Mesothelial cell of epicardium (in vitro differentiated cells): ENCODE results near the gene RBM19. TPM values are rescaled to one million over a fixed set of nuclear protein-coding genes. Genes with fewer than 3 reads are reported as not detected.

ENCODE experiments used
- DNase-seq, 2 experiments: peaks; one replicate each; pipeline ENCODE4 v3.0.0; 2021; ENCODE audit warnings: low spot score in 2 of 2; ENCODE audit not compliant: unreplicated experiment in 2 of 2
- H3K27ac Mint-ChIP-seq: 2 replicates; pipeline ENCODE4 v1.8.0; 2021; ENCODE audit warnings: mixed read lengths
- H3K27me3 Mint-ChIP-seq: 2 replicates; pipeline ENCODE4 v1.8.0; 2021; ENCODE audit warnings: low read depth, mixed read lengths
- H3K36me3 Mint-ChIP-seq: 2 replicates; pipeline ENCODE4 v1.8.0; 2021; ENCODE audit warnings: mixed read lengths
- H3K4me1 Mint-ChIP-seq: 2 replicates; pipeline ENCODE4 v1.8.0; 2021; ENCODE audit warnings: mixed read lengths
- H3K4me3 Mint-ChIP-seq: 2 replicates; pipeline ENCODE4 v1.8.0; 2021; ENCODE audit warnings: mild to moderate bottlenecking, moderate library complexity, mixed read lengths
- H3K9me3 Mint-ChIP-seq: 2 replicates; pipeline ENCODE4 v1.8.0; 2021; ENCODE audit warnings: mixed read lengths
- total RNA-seq: library from RNA; stranded (reverse); gene quantifications from 3 replicates; pipeline ENCODE4 v1.2.1, GENCODE V29; 2021
- TF ChIP-seq, protein P1 (sequence below): fragments of 200-600 bp; sonication (generic); IDR thresholded peaks from one replicate; pipeline ENCODE4 v1.5.0; 2021; ENCODE audit warnings: antibody characterized with exemption; ENCODE audit not compliant: unreplicated experiment

RBM19 gene
- total RNA-seq, 1 donor from 2014 or later = 43.4 TPM

DNA sequence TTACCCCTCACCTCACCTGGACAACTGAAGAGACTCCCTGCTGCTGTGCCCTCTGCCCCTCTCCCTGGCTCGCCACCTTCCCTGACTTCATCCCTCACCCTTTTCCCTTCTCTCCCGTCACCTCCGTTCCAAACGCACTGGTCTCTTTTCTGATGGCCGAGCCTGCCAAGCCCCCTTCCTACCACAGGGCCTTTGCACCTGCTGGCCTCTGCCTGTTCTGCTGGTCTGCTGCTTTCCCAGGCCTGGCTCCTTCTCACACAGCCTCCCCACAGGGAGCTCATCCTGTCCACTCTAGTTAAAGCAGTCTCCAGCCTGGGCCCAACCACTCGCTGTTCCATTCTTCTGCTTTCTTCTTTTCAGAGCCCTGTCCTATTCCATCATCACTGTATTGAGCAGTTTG lies 34.6 kb downstream of the RBM19 start:
- peaks cover 27% of the 10 kb centered on the region for H3K36me3 Mint-ChIP-seq
- TF ChIP-seq, protein P1, sequence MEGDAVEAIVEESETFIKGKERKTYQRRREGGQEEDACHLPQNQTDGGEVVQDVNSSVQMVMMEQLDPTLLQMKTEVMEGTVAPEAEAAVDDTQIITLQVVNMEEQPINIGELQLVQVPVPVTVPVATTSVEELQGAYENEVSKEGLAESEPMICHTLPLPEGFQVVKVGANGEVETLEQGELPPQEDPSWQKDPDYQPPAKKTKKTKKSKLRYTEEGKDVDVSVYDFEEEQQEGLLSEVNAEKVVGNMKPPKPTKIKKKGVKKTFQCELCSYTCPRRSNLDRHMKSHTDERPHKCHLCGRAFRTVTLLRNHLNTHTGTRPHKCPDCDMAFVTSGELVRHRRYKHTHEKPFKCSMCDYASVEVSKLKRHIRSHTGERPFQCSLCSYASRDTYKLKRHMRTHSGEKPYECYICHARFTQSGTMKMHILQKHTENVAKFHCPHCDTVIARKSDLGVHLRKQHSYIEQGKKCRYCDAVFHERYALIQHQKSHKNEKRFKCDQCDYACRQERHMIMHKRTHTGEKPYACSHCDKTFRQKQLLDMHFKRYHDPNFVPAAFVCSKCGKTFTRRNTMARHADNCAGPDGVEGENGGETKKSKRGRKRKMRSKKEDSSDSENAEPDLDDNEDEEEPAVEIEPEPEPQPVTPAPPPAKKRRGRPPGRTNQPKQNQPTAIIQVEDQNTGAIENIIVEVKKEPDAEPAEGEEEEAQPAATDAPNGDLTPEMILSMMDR = no peak
- peaks cover 9% of the 10 kb centered on the region for H3K4me1 Mint-ChIP-seq
- no peak for DNase-seq
- H3K9me3 Mint-ChIP-seq = no peaks in the 10 kb centered on the region
- no peak overlapping the region for H3K27ac Mint-ChIP-seq
- H3K4me3 Mint-ChIP-seq = no peak overlapping the region
- no peaks in the 10 kb centered on the region for H3K27me3 Mint-ChIP-seq

DNA sequence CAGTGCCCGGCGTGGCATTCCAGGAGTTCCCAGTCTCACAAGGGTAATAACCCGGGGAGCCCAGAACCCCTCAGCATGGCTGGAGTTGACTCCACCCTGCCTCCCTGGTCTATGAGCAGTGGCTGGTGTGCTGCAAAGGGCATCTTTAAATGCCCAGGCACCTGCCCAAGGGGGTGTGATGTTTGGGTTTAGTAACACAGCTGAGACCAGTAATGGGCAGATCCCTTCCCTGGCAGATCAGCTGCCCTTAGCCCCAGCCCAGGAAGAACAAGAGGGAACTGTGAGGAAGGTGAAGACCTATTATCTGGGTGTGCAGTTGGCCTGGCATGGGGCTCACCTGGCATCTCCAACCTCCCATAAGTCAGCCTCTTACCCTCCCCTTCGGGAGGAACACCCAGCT lies 35.9 kb downstream of the RBM19 start:
- no peaks in the 10 kb centered on the region for H3K27me3 Mint-ChIP-seq
- no peaks in the 10 kb centered on the region for H3K9me3 Mint-ChIP-seq
- no peak overlapping the region for H3K27ac Mint-ChIP-seq
- peaks cover 9% of the 10 kb centered on the region for H3K4me1 Mint-ChIP-seq
- TF ChIP-seq, protein P1 = no peak
- DNase-seq = no peak
- no peak overlapping the region for H3K4me3 Mint-ChIP-seq
- H3K36me3 Mint-ChIP-seq = peaks cover 32% of the 10 kb centered on the region

DNA sequence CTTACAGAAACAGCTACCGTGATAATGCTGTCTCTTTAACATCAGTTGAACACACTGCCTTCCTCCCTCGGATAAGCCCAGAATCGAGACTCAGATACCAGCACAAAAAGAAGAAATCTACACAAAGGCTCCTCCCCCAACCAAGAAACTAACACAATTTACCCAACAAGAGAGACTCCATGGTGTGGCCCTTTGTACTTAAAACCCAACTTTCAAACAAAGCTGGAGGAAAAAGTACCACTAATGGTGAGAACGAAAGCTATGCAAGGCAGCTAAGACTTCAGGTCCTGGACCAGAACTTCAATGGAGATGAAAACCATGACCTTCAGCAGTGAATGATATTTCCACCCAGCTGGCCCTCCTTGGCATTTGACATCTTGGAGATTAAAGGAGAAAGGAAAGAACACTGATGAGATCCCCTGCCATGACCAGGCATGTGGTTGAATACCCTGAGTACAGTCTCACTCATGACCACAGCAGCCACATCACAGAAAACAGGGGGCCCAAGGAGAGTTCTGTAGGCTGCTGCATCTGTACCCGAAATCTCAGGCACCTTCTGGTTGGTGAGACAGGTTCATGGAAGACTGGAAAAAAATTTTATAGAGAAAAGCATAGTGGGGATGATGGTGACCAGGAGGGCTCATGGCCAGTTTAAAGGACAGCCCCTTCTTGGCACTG lies 36.7 kb downstream of the RBM19 start:
- Mint-ChIP-seq H3K36me3 (peaks cover 32% of the 10 kb centered on the region), H3K9me3 (no peaks in the 10 kb centered on the region), H3K4me1 (peaks cover 9% of the 10 kb centered on the region), H3K27me3 (no peaks in the 10 kb centered on the region), H3K27ac (no peak overlapping the region), H3K4me3 (no peak overlapping the region)
- DNase-seq = no peak
- TF ChIP-seq, protein P1 = no peak

DNA sequence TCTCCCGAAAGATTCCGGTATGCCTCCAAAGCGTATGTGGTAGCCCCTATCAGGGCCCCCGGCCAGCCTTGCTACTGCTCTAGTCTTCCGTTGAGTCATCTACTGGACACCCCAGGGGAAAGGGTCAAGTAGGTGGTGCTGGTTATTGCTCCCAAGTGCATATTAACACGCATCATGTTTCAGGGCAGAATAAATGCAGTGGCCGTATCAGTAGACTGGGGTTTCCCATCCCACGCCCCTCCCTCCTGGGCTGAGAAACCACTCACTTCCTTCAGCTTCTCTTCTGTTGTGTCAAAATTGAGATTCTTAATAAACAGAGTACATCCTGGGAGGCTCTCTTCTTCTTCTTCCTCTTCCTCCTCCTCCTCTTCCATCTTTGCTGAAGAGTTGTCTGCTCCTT lies 39.3 kb downstream of the RBM19 start:
- no peak overlapping the region for H3K4me3 Mint-ChIP-seq
- no peaks in the 10 kb centered on the region for H3K27me3 Mint-ChIP-seq
- peaks cover 32% of the 10 kb centered on the region for H3K36me3 Mint-ChIP-seq
- H3K27ac Mint-ChIP-seq = no peak overlapping the region
- H3K9me3 Mint-ChIP-seq = no peaks in the 10 kb centered on the region
- no peak for DNase-seq
- TF ChIP-seq, protein P1 = no peak
- H3K4me1 Mint-ChIP-seq = no peaks in the 10 kb centered on the region

DNA sequence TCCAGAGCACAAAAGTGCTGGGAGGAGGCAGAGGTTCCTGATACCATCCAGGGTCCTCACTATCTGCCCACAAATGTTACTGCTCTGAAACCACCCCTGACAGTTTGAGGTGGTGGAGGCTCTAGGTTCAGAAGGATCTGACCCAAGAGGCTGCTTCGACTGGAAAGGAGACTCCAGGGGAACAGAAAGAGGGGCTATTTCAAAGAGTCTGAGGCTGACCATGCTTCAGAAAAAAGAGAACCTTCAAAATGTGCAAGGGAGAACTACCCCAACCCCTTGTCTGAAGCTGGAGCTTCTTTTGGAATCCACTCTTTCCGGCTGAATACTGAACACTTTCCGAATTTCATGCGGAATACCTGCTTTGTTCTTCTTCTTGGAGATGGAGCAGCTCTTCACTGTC lies 41.8 kb downstream of the RBM19 start:
- TF ChIP-seq, protein P1 = no peak
- no peaks in the 10 kb centered on the region for H3K4me1 Mint-ChIP-seq
- no peaks in the 10 kb centered on the region for H3K9me3 Mint-ChIP-seq
- no peak overlapping the region for H3K4me3 Mint-ChIP-seq
- no peaks in the 10 kb centered on the region for H3K27me3 Mint-ChIP-seq
- peaks cover 25% of the 10 kb centered on the region for H3K36me3 Mint-ChIP-seq
- DNase-seq = no peak
- no peak overlapping the region for H3K27ac Mint-ChIP-seq

DNA sequence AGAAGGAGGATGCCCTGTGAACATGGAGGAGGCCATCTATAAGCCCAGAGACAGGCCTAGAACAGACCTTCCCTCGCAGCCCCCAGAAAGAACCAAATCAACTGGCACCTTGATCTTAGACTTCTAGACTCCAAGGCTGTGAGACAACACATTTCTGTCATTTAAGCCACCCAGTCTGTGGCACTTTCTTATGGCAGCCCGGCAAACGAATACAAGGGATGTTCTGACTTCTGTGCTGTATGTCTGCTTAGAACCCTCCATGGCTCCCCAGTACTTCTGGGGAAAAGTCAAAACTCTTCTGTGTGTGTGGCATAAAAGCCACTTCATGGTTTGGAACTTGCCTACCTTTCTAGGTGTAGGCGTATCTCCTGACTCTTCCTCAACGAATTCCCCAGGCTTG lies 42.9 kb downstream of the RBM19 start:
- H3K27ac Mint-ChIP-seq = no peak overlapping the region
- no peaks in the 10 kb centered on the region for H3K9me3 Mint-ChIP-seq
- H3K36me3 Mint-ChIP-seq = peaks cover 22% of the 10 kb centered on the region
- no peaks in the 10 kb centered on the region for H3K27me3 Mint-ChIP-seq
- TF ChIP-seq, protein P1 = no peak
- H3K4me1 Mint-ChIP-seq = no peaks in the 10 kb centered on the region
- no peak overlapping the region for H3K4me3 Mint-ChIP-seq
- DNase-seq = no peak
